Gastrocnemius medialis (tissue), 4 donors: Measurements from ENCODE around the gene F5. TPM values are rescaled to one million over a fixed set of nuclear protein-coding genes. Genes with fewer than 3 reads are reported as not detected.

Experiments used
- ATAC-seq, 2 donors: fragments of 150-250 bp; one replicate each; pipeline ENCODE4 v1.9.1; 2016
- DNase-seq, 2 donors: peaks; one replicate each; pipeline ENCODE4 v3.0.0-alpha.2; 2019
- H3K27ac ChIP-seq, 4 donors: fragments of 200-600 bp; sonication (generic); 1 replicate in 1 of 4; 2 replicates in 3 of 4; pipeline ENCODE4 v1.5.1; 2016 to 2018; ENCODE audit warnings: mild to moderate bottlenecking in 2 of 4, moderate library complexity in 1 of 4
- H3K27me3 ChIP-seq, 3 donors: fragments of 200-600 bp; sonication (generic) in 2 of 3; 1 replicate in 1 of 3; 2 replicates in 2 of 3; pipeline versions ENCODE4 v1.5.1 to v1.6.0; 2016 to 2019; ENCODE audit warnings: mild to moderate bottlenecking in 1 of 3, moderate library complexity in 1 of 3
- H3K36me3 ChIP-seq, 2 donors: fragments of 200-600 bp; sonication (generic) in 1 of 2; one replicate each; pipeline ENCODE4 v1.5.1; 2017 to 2018
- H3K4me1 ChIP-seq, 2 donors: fragments of 200-600 bp; sonication (generic) in 1 of 2; one replicate each; pipeline ENCODE4 v1.5.1; 2016 to 2017; ENCODE audit warnings: mild to moderate bottlenecking in 2 of 2
- H3K4me3 ChIP-seq, 4 donors: fragments of 200-600 bp; sonication (generic) in 3 of 4; 1 replicate in 1 of 4; 2 replicates in 3 of 4; pipeline ENCODE4 v1.5.1; 2016 to 2019; ENCODE audit warnings: mild to moderate bottlenecking in 2 of 4
- H3K9me3 ChIP-seq, 3 donors: fragments of 200-600 bp; sonication (generic) in 2 of 3; 1 replicate in 1 of 3; 2 replicates in 2 of 3; pipeline ENCODE4 v1.5.1; 2016 to 2019
- POLR2A ChIP-seq, 2 donors: fragments of 450-650 bp; IDR thresholded peaks; one replicate each; pipeline ENCODE4 v1.6.1; 2017; ENCODE audit warnings: antibody characterized with exemption in 2 of 2, mild to moderate bottlenecking in 2 of 2, moderate library complexity in 2 of 2
- in situ Hi-C, 4 donors: fragments of 200-750 bp; cut with MboI; loops; one replicate each; pipeline versions ENCODE4 v1.15.0 to v1.8.0; 2017; ENCODE audit warnings: low sequenced_read_pairs in 4 of 4
- intact Hi-C: fragments of 100-400 bp; cut with DNase I; formaldehyde crosslinking; loops from one replicate; pipeline ENCODE4 v1.15.1; 2023; ENCODE audit warnings: low total_unique reads
- total RNA-seq, 4 donors: library from RNA; depleted of rRNA; stranded (reverse); fragments of >200 nt; gene quantifications; one replicate each; pipeline versions ENCODE4 v1.1.0 to v1.2.3, GENCODE V29; 2016
- TF ChIP-seq, protein P1 (sequence below), 5 experiments: fragments of 450-650 bp in 3 of 5; fragments of 200-600 bp in 2 of 5; sonication (generic) in 2 of 5; IDR thresholded peaks in 4 of 5; conservative IDR thresholded peaks in 1 of 5; 1 replicate in 4 of 5; 2 replicates in 1 of 5; pipeline ENCODE4 v1.5.1; 2016 to 2019; ENCODE audit warnings: antibody characterized with exemption in 5 of 5, mild to moderate bottlenecking in 3 of 5, moderate library complexity in 3 of 5

F5 gene
- total RNA-seq, 4 donors from 2014 or later: 0.07 to 0.68 (median 0.22) TPM

DNA sequence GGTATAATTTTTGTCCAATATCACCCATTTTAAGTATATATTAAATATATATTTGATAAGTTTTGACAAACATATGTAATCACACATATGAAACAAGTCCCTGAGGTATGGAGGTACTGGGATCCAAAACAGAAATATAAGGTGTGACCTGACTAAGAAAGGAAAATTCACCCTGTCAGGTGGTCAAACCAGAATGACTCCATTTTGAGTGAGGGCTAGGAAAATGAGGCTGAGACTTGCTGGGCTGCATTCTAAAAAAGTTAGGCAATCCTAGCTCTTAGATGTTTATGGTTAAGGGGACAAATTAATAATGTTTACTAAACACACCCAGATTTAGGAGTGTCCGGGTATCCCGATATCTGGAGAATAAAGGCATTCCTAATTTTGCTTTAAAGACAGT, 89.0 kb downstream of the F5 start:
- no peaks in the 10 kb centered on the region for H3K4me1 ChIP-seq
- ATAC-seq: no peak
- DNase-seq: no peak
- intact Hi-C loops (no loop called here), in situ Hi-C loops (loop anchor here in 3 of 4 donors (25.0 kb wide), 5 partner anchors 385 to 1560 kb away; partner anchors contain the start of genes ATP1B1 (in 2 of the 3), DCAF6 (in 1 of the 3) and MPC2 (in 1 of the 3))
- TF ChIP-seq POLR2A (IDR thresholded peaks at IDR 0.05): no peak
- TF ChIP-seq, protein P1, sequence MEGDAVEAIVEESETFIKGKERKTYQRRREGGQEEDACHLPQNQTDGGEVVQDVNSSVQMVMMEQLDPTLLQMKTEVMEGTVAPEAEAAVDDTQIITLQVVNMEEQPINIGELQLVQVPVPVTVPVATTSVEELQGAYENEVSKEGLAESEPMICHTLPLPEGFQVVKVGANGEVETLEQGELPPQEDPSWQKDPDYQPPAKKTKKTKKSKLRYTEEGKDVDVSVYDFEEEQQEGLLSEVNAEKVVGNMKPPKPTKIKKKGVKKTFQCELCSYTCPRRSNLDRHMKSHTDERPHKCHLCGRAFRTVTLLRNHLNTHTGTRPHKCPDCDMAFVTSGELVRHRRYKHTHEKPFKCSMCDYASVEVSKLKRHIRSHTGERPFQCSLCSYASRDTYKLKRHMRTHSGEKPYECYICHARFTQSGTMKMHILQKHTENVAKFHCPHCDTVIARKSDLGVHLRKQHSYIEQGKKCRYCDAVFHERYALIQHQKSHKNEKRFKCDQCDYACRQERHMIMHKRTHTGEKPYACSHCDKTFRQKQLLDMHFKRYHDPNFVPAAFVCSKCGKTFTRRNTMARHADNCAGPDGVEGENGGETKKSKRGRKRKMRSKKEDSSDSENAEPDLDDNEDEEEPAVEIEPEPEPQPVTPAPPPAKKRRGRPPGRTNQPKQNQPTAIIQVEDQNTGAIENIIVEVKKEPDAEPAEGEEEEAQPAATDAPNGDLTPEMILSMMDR (IDR thresholded peaks at IDR 0.05 in 4 of 5, conservative IDR thresholded peaks at IDR 0.05 in 1 of 5): no peak
- H3K9me3 ChIP-seq: no peaks in the 10 kb centered on the region
- H3K27me3 ChIP-seq: no peaks in the 10 kb centered on the region
- no peak overlapping the region for H3K27ac ChIP-seq
- H3K4me3 ChIP-seq: no peak overlapping the region
- H3K36me3 ChIP-seq: no peaks in the 10 kb centered on the region

- no peak overlapping the region for H3K4me3 ChIP-seq
- no peaks in the 10 kb centered on the region for H3K4me1 ChIP-seq
- no peaks in the 10 kb centered on the region for H3K36me3 ChIP-seq
- H3K27me3 ChIP-seq: no peaks in the 10 kb centered on the region
- DNase-seq (no peak), ATAC-seq (no peak)
- intact Hi-C loops: no loop called here
- H3K27ac ChIP-seq: no peak overlapping the region
- in situ Hi-C loops: loop anchor here in 3 of 4 donors (25.0 kb wide), 5 partner anchors 384 to 1559 kb away; partner anchors contain the start of genes ATP1B1 (in 2 of the 3), DCAF6 (in 1 of the 3) and MPC2 (in 1 of the 3)
- no peaks in the 10 kb centered on the region for H3K9me3 ChIP-seq
- no peak for TF ChIP-seq POLR2A (IDR thresholded peaks at IDR 0.05)
- TF ChIP-seq, protein P1 (IDR thresholded peaks at IDR 0.05 in 4 of 5, conservative IDR thresholded peaks at IDR 0.05 in 1 of 5): no peak
These were observed 90.4 kb downstream of the F5 start for GRCh38 chr1:169495916-169496315.

DNA sequence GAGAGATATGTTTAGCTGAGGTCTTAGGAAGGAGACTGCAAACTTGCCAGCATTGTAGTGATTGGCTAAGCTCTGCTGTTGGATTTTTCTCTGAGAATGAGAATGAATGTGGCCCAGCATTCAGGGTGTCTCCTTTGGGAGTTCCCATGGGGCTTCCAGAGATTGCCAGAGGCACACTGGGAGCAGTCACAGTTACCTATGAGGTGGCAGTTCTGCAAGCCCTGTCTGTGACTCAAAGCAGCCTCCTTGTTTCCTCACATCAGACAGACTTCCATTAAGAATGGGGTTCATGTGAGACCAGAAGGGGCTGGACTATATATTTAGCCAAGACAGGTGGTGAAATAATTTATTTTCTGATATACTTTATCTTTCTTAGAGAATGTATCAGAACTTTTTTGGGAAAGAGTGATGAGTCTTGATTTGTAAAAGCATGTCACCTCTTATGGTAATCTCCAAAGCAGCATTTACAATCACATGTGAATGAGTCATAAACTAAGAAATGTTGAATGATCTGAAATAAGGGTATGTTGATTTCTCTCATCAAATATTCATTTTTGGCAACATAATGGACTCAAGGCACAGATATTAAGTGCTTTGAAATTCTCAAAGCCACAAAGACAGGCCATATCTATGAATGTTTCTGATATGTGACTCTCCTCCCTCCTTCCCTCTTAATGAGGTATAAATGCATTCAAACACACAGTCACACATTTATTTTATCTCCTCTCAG, 91.1 kb downstream of the F5 start:
- TF ChIP-seq POLR2A (IDR thresholded peaks at IDR 0.05): no peak
- TF ChIP-seq, protein P1 (IDR thresholded peaks at IDR 0.05 in 4 of 5, conservative IDR thresholded peaks at IDR 0.05 in 1 of 5): no peak
- DNase-seq (no peak), ATAC-seq (no peak)
- Histone ChIP-seq H3K9me3 (no peaks in the 10 kb centered on the region), H3K4me3 (no peak overlapping the region), H3K36me3 (no peaks in the 10 kb centered on the region), H3K27ac (no peak overlapping the region), H3K27me3 (no peaks in the 10 kb centered on the region), H3K4me1 (no peaks in the 10 kb centered on the region)
- intact Hi-C loops: no loop called here
- in situ Hi-C loops: loop anchor here in 3 of 4 donors (25.0 kb wide), 5 partner anchors 383 to 1558 kb away; partner anchors contain the start of genes ATP1B1 (in 2 of the 3), DCAF6 (in 1 of the 3) and MPC2 (in 1 of the 3)

DNA sequence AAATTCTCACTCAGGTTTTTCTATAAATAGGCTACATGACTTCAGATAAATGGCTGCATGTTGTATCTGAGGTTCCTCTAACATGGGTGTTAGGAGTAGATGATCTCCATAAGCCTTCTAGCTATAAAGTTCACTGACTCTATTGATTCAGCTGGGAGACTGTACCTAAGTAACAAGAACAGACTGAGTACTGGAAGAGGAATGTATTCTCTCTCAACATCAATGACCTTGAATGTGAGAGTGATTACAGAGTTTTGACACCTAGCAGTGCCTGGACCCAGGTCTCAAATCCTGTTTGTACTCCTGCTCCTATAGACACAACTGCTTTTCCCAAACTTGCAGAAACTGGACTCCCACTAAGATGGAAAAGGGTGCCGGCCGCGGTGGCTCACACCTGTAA, 91.9 kb downstream of the F5 start:
- Histone ChIP-seq H3K9me3 (no peaks in the 10 kb centered on the region), H3K27ac (no peak overlapping the region), H3K4me1 (peaks cover 0 to 1% of the 10 kb centered on the region in 2 donors), H3K4me3 (no peak overlapping the region), H3K27me3 (no peaks in the 10 kb centered on the region), H3K36me3 (no peaks in the 10 kb centered on the region)
- no peak for TF ChIP-seq POLR2A (IDR thresholded peaks at IDR 0.05)
- TF ChIP-seq, protein P1 (IDR thresholded peaks at IDR 0.05 in 4 of 5, conservative IDR thresholded peaks at IDR 0.05 in 1 of 5): no peak
- in situ Hi-C loops: loop anchor here in 3 of 4 donors (25.0 kb wide), 5 partner anchors 382 to 1557 kb away; partner anchors contain the start of genes ATP1B1 (in 2 of the 3), DCAF6 (in 1 of the 3) and MPC2 (in 1 of the 3)
- ATAC-seq (no peak), DNase-seq (no peak)
- intact Hi-C loops: no loop called here
